Lung (tissue), 12 donors: ENCODE measurements around the gene SLC17A7. TPM values are rescaled to one million over a fixed set of nuclear protein-coding genes. Genes with fewer than 3 reads are reported as not detected.

Experiments used
- ATAC-seq: fragments of 200-7000 bp; cut with Tn5 transposase; one replicate; pipeline ENCODE4 v1.9.1; 2020; ENCODE audit warnings: moderate number of reproducible peaks; ENCODE audit not compliant: insufficient read depth, low FRiP score
- DNase-seq, 3 donors: peaks; one replicate each; pipeline ENCODE4 v3.0.0-alpha.2; 2013 to 2017
- H3K27ac ChIP-seq, 2 donors: one replicate each; pipeline ENCODE4 v1.5.1; 2013; ENCODE audit warnings: mild to moderate bottlenecking in 2 of 2, moderate library complexity in 2 of 2, control low read depth in 1 of 2, inconsistent platforms in 1 of 2, low read depth in 1 of 2, low read length in 1 of 2
- H3K27me3 ChIP-seq, 3 donors: one replicate each; pipeline ENCODE4 v1.5.1; 2013; ENCODE audit warnings: low read length in 2 of 3; ENCODE audit not compliant: control insufficient read depth in 3 of 3, insufficient read depth in 3 of 3
- H3K36me3 ChIP-seq, 4 donors: one replicate each; pipeline ENCODE4 v1.5.1; 2013; ENCODE audit warnings: low read length in 4 of 4, mild to moderate bottlenecking in 1 of 4, moderate library complexity in 1 of 4; ENCODE audit not compliant: control insufficient read depth in 4 of 4, insufficient read depth in 4 of 4
- H3K4me1 ChIP-seq, 5 donors: one replicate each; pipeline ENCODE4 v1.5.1; 2013; ENCODE audit warnings: low read length in 5 of 5, mild to moderate bottlenecking in 2 of 5, moderate library complexity in 1 of 5; ENCODE audit not compliant: control insufficient read depth in 5 of 5, insufficient read depth in 5 of 5
- H3K4me3 ChIP-seq: one replicate; pipeline ENCODE4 v1.5.1; 2013; ENCODE audit warnings: mild to moderate bottlenecking, control low read depth, moderate library complexity
- H3K9ac ChIP-seq, 2 donors: one replicate each; pipeline ENCODE4 v1.5.1; 2013; ENCODE audit warnings: low read length in 2 of 2, control low read depth in 1 of 2; ENCODE audit not compliant: insufficient read depth in 1 of 2
- H3K9me3 ChIP-seq, 4 donors: one replicate each; pipeline ENCODE4 v1.5.1; 2013; ENCODE audit warnings: low read length in 3 of 4, mild to moderate bottlenecking in 1 of 4, moderate library complexity in 1 of 4; ENCODE audit not compliant: control insufficient read depth in 4 of 4, insufficient read depth in 3 of 4
- CTCF ChIP-seq: IDR thresholded peaks from 2 replicates; pipeline ENCODE4 v1.5.1; 2012; ENCODE audit warnings: mild to moderate bottlenecking; ENCODE audit errors: control extremely low read depth, extremely low read depth
- WGBS, 2 donors: extraction: QIAGEN DNeasy Blood & Tissue Kit; methylation state at CpG; one replicate each; pipeline ENCODE4 v1.1.7; 2013; 5-methylcytosine and 5-hydroxymethylcytosine counted together
- polyA plus RNA-seq, 2 donors: library from polyadenylated mRNA; stranded (reverse); fragments of 200-250 nt; gene quantifications; one replicate each; pipeline ENCODE4 v1.2.1, GENCODE V29; 2013
- total RNA-seq, 2 donors: library from RNA; depleted of rRNA in 1 of 2; stranded (reverse); fragments of >200 nt in 1 of 2; gene quantifications; one replicate each; pipeline ENCODE4 v1.2.1, GENCODE V29; 2014 to 2021
- donor health status: control.
- donor health status: control.
- donor health status: Bipolar disorder and iron deficiency.
- donor health status: healthy.
- donor health status: DM: yes; HTN: yes; CAD: no.

SLC17A7 gene
- total and polyA plus RNA-seq, 4 donors: 0.10 to 0.51 (median 0.30) TPM

- Histone ChIP-seq H3K4me1 (peaks cover 0 to 5% (median 0%) of the 10 kb centered on the region in 5 donors), H3K27ac (no peak overlapping the region), H3K9ac (no peak overlapping the region), H3K4me3 (no peak overlapping the region), H3K36me3 (no peaks in the 10 kb centered on the region), H3K9me3 (peaks cover 0 to 7% (median 0%) of the 10 kb centered on the region in 4 donors), H3K27me3 (peaks cover 4 to 98% (median 84%) of the 10 kb centered on the region in 3 donors)
- no peak for ATAC-seq
- WGBS, 2 donors: 7 to 9% methylated on average over 58 to 63 of the region's 63 CpGs
- no peak for TF ChIP-seq CTCF
- no peak for DNase-seq
These were observed 8.9 kb downstream of the SLC17A7 start for GRCh38 chr19:49432141-49433073.

- Histone ChIP-seq H3K27ac (no peak overlapping the region), H3K4me1 (peaks cover 0 to 3% (median 0%) of the 10 kb centered on the region in 5 donors), H3K4me3 (no peak overlapping the region), H3K9me3 (peaks cover 0 to 5% (median 0%) of the 10 kb centered on the region in 4 donors), H3K27me3 (peaks cover 4 to 98% (median 84%) of the 10 kb centered on the region in 3 donors), H3K36me3 (no peaks in the 10 kb centered on the region), H3K9ac (no peak overlapping the region)
- no peak for TF ChIP-seq CTCF
- DNase-seq: no peak
- 38 to 56% methylated on average over 26 to 29 of the region's 29 CpGs for WGBS, 2 donors
- ATAC-seq: no peak
These were observed 10.0 kb downstream of the SLC17A7 start for GRCh38 chr19:49431330-49431749.

- 62 to 66% methylated on average over 28 of the region's 28 CpGs for WGBS, 2 donors
- ATAC-seq (no peak), DNase-seq (no peak)
- H3K4me3 ChIP-seq: no peak overlapping the region
- H3K27me3 ChIP-seq: peaks cover 4 to 98% (median 84%) of the 10 kb centered on the region in 3 donors
- H3K36me3 ChIP-seq: no peaks in the 10 kb centered on the region
- no peak overlapping the region for H3K27ac ChIP-seq
- TF ChIP-seq CTCF: no peak
- no peak overlapping the region for H3K9ac ChIP-seq
- H3K4me1 ChIP-seq: peaks cover 0 to 3% (median 0%) of the 10 kb centered on the region in 5 donors
- peaks cover 0 to 4% (median 0%) of the 10 kb centered on the region in 4 donors for H3K9me3 ChIP-seq
These were observed 10.5 kb downstream of the SLC17A7 start for GRCh38 chr19:49430678-49431329.
